NK-92 treated with Interleukin-12 subunit alpha and Interleukin-12 subunit beta, amount 100 ng/mL, for 24 hours (cell line): ENCODE results near the gene GLYR1.

ENCODE experiments used
- DNase-seq: peaks from one replicate; lab custom pipeline; 2025; lab: John Stamatoyannopoulos, UW

The GLYR1 gene

DNA sequence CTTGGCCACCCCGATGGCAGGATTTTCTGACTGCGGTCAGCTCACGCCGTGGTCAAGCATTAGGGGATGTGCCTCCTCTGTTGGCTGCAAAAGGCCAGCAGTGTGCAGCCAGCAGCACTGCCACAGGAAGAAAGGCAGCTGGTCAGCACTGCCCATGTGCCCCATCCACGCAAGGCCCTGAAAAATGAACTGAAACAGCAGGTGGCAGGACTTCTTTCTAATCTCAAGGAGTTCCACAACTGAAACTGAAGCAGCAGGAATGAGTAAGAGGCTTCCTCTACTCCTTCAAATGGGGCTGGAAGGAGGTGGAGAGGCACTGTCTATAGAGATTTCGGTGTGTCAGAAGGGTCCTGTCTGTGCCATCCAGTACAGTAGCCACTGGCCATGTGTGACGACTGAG is 83.3 kb downstream of the GLYR1 start:
- DNase-seq, result no peak

DNA sequence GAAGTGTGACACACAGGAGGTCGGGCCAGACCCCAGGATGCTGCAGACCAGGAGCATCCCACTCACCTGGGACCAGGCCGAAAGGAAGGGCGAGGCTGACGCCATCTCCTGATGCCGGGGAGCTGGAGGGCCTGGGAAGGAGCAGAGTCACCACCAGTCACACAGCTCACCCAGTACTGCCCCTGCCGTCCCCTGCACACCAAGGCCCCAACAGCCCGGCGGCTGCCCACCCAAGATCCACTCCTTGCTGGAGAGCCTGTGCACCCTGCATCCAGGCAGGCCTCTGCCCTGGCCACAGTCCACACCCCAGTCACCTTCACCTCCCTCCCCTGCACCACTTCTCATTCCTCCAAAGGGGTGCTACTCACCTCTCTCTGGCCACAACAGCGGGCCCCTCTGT is 84.9 kb downstream of the GLYR1 start:
- DNase-seq, result no peak

DNA sequence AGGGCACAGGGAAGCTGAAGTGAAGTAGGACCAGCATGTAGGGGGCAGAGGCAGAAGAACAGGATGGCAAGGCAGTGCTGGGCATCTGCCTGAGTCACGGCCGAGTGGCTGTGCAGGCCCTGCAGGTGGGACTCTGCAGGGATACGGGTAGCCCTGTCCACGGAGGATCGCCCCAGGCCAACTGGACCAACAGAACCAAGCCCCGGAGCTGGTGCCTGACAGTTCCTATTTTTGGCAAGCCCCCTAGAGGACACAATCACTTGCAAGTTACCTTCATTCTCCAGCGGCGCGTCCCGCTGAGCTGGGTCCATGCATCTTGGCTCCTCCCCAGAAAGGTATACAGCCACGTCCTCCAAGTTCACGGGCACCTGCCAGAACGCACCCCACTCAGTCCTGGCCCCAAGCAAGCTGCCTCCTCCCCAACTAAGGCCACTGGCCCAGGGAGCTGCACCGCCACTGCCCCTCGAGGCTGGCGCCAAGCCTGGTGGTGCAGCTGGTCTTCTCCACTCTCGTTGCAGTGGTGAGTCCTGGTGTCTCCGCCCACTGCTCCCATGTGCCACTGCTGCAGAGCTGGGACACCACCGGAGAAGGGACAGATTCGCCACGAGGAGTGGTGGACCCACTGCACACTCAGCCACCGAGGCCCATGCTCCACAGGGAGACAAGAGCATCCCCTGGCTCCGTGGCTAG is 86.7 kb downstream of the GLYR1 start:
- no peak for DNase-seq

DNA sequence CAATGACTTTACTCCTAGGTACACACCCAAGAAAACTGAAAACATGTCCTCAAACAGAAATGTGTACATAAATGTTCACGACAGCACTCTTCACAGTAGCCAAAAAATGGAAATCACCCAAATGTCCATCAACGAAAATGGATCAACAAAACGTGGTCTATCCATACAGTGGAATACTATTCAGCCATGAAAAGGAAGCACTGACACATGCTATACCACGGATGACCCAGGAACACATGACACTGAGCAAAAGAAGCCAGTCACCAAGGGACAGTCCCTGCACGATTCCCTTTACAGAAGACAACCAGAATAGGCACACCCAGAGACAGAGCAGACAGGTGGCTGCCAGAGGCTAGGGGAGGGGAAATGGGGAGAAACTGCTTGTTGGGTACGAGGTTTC is 91.4 kb downstream of the GLYR1 start:
- DNase-seq, result no peak

DNA sequence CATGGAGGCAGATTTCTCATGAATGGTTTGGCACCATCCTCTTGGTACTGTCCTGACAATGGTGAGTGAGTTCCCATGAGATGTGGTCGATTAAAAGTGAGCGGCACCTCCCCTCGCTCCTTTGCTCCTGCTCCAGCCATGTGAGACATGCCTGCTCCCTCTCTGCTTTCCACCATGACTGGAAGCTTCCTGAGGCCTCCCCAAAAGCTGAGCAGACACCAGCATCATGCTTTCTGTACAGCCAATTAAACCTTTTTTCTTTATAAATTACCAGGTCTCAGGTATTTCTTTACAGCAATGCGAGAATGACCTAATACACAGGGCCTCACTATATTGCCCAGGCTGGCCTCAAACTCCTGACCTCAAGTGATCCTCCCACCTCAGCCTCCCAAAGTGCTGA is 92.2 kb downstream of the GLYR1 start:
- no peak for DNase-seq

DNA sequence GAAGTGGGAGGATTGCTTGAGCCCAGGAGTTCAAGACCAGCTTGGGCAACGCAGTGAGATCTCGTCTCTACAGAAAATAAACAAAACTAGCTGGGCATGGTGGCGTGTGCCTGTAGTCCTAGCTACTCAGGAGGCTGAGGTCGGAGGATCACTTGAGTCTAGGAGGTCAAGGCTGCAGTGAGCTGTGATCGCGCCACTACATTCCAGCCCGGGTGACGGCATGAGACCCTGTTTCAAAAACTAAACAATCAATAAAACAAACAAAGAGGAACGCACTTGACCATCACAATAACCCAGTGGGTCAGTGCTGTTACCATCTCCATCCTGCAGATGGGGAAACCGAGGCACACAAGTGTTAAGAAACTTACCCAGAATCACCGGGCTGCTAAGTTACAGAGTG is 93.9 kb downstream of the GLYR1 start:
- no peak for DNase-seq
